H1 (cell line): ENCODE data around the gene ARID5B. TPM values are rescaled to one million over a fixed set of nuclear protein-coding genes. Genes with fewer than 3 reads are reported as not detected.

Experiments
- CTCF ChIA-PET: fragments of 300-600 bp; sonication (Branson Sonifier 250); formaldehyde crosslinking; loops from one replicate; lab custom pipeline; 2021; ENCODE audit not compliant: partially characterized antibody; lab: Charles Lee
- POLR2A ChIA-PET: fragments of 300-600 bp; sonication (Branson Sonifier 250); formaldehyde crosslinking; loops from one replicate; lab custom pipeline; 2021; ENCODE audit warnings: inconsistent platforms; ENCODE audit not compliant: partially characterized antibody; lab: Charles Lee
- DNase-seq, 2 experiments: peaks; one replicate each; pipeline versions ENCODE4 v3.0.0 to v3.0.0-alpha.2; 2010 to 2022; ENCODE audit warnings: low spot score in 2 of 2, low read depth in 1 of 2, mixed read lengths in 1 of 2
- FAIRE-seq: peaks from 2 replicates; lab custom pipeline; 2011; peaks lifted over from hg19 to GRCh38; lab: Jason Lieb, UNC
- H2AFZ ChIP-seq: 2 replicates; pipeline ENCODE4 v1.8.1; 2012; ENCODE audit warnings: low read length, inconsistent platforms
- H2AK5ac ChIP-seq: 2 replicates; pipeline ENCODE4 v1.6.1; 2013; ENCODE audit warnings: low read depth, low read length
- H2BK120ac ChIP-seq: replicated peaks from 2 replicates; pipeline ENCODE3; 2013; ENCODE audit warnings: low read depth, low read length, inconsistent platforms
- H2BK12ac ChIP-seq: 2 replicates; pipeline ENCODE4 v1.6.1; 2013; ENCODE audit warnings: low read depth, low read length
- H2BK15ac ChIP-seq: 2 replicates; pipeline ENCODE4 v1.6.1; 2013; ENCODE audit warnings: low read length
- H2BK20ac ChIP-seq: 2 replicates; pipeline ENCODE4 v1.6.1; 2013; ENCODE audit warnings: low read length
- H2BK5ac ChIP-seq: 2 replicates; pipeline ENCODE4 v1.6.1; 2013; ENCODE audit warnings: low read depth, low read length
- H3K14ac ChIP-seq: 2 replicates; pipeline ENCODE4 v1.6.1; 2013; ENCODE audit warnings: inconsistent platforms; ENCODE audit not compliant: insufficient read length
- H3K18ac ChIP-seq: 2 replicates; pipeline ENCODE4 v1.6.1; 2013; ENCODE audit warnings: low read length; ENCODE audit errors: extremely low read depth
- H3K23ac ChIP-seq: 2 replicates; pipeline ENCODE4 v1.6.1; 2013; ENCODE audit warnings: inconsistent platforms; ENCODE audit not compliant: insufficient read length
- H3K23me2 ChIP-seq: 2 replicates; pipeline ENCODE4 v1.6.1; 2013; ENCODE audit warnings: low read depth, low read length
- H3K27ac ChIP-seq: 2 replicates; pipeline ENCODE4 v1.6.1; 2011; ENCODE audit warnings: low read depth, low read length, inconsistent platforms
- H3K27me3 ChIP-seq, 4 experiments: replicated peaks in 1 of 4; 1 replicate in 1 of 4; 2 replicates in 3 of 4; pipeline versions ENCODE4 v1.6.1 to v1.8.1; 2011 to 2013; ENCODE audit warnings: low read length in 3 of 4, mild to moderate bottlenecking in 3 of 4, inconsistent platforms in 2 of 4, mixed read lengths in 2 of 4, moderate library complexity in 1 of 4; ENCODE audit not compliant: control insufficient read depth in 3 of 4, insufficient read depth in 3 of 4; ENCODE audit errors: extremely low read depth in 1 of 4
- H3K36me3 ChIP-seq, 4 experiments: 2 replicates each; pipeline versions ENCODE4 v1.6.1 to v1.8.1; 2011 to 2013; ENCODE audit warnings: mild to moderate bottlenecking in 4 of 4, low read length in 3 of 4, moderate library complexity in 2 of 4, control low read depth in 1 of 4, inconsistent platforms in 1 of 4; ENCODE audit not compliant: insufficient read depth in 4 of 4, control insufficient read depth in 2 of 4
- H3K4ac ChIP-seq: replicated peaks from 2 replicates; pipeline ENCODE3; 2013; ENCODE audit warnings: low read length, low read depth, mixed read lengths, inconsistent platforms; ENCODE audit not compliant: insufficient read length
- H3K4me1 ChIP-seq, 4 experiments: replicated peaks in 1 of 4; 1 replicate in 1 of 4; 2 replicates in 3 of 4; pipeline versions ENCODE4 v1.6.1 to v1.8.1; 2011 to 2013; ENCODE audit warnings: low read length in 3 of 4, inconsistent platforms in 2 of 4, mixed read lengths in 1 of 4; ENCODE audit not compliant: insufficient read depth in 4 of 4, control insufficient read depth in 3 of 4
- H3K4me2 ChIP-seq, 2 experiments: 2 replicates each; pipeline versions ENCODE4 v1.6.1 to v1.8.1; 2011 to 2013; ENCODE audit warnings: low read depth in 2 of 2, low read length in 2 of 2, control low read depth in 1 of 2, inconsistent platforms in 1 of 2, mild to moderate bottlenecking in 1 of 2; ENCODE audit not compliant: insufficient read depth in 1 of 2
- H3K4me3 ChIP-seq, 4 experiments: fragments of 200-600, 300-600 bp in 1 of 4; sonication (generic), shearing (Covaris generic), sonication (Bioruptor Twin) in 1 of 4; 2 replicates each; pipeline versions ENCODE4 v1.5.1 to v1.8.1; 2011 to 2016; ENCODE audit warnings: low read length in 4 of 4, low read depth in 3 of 4, control low read depth in 2 of 4, inconsistent platforms in 2 of 4, mild to moderate bottlenecking in 2 of 4, mixed read lengths in 1 of 4, moderate library complexity in 1 of 4; ENCODE audit not compliant: insufficient read depth in 2 of 4; ENCODE audit errors: extremely low read depth in 1 of 4
- H3K56ac ChIP-seq: replicated peaks from 2 replicates; pipeline ENCODE3; 2013; ENCODE audit warnings: low read depth, mild to moderate bottlenecking, mixed read lengths, low read length, inconsistent platforms; ENCODE audit not compliant: insufficient read length
- H3K79me1 ChIP-seq: 2 replicates; pipeline ENCODE4 v1.6.1; 2013; ENCODE audit warnings: low read depth, low read length, control low read depth
- H3K79me2 ChIP-seq, 2 experiments: 2 replicates each; pipeline versions ENCODE4 v1.6.1 to v1.8.1; 2012 to 2013; ENCODE audit warnings: low read length in 2 of 2, mild to moderate bottlenecking in 2 of 2, inconsistent platforms in 1 of 2; ENCODE audit not compliant: insufficient read depth in 2 of 2, control insufficient read depth in 1 of 2
- H3K9ac ChIP-seq, 4 experiments: replicated peaks in 1 of 4; 1 replicate in 1 of 4; 2 replicates in 3 of 4; pipeline versions ENCODE4 v1.6.1 to v1.8.1; 2011 to 2013; ENCODE audit warnings: low read depth in 3 of 4, low read length in 3 of 4, control low read depth in 2 of 4, mild to moderate bottlenecking in 2 of 4, moderate library complexity in 2 of 4, inconsistent platforms in 1 of 4; ENCODE audit errors: extremely low read depth in 1 of 4
- H3K9me3 ChIP-seq, 2 experiments: 2 replicates each; pipeline versions ENCODE4 v1.6.1 to v1.8.1; 2012 to 2013; ENCODE audit warnings: mild to moderate bottlenecking in 2 of 2, moderate library complexity in 2 of 2, control low read depth in 1 of 2, inconsistent platforms in 1 of 2, low read depth in 1 of 2, low read length in 1 of 2, mixed read lengths in 1 of 2; ENCODE audit not compliant: insufficient read depth in 2 of 2
- H4K20me1 ChIP-seq, 2 experiments: replicated peaks in 1 of 2; 2 replicates each; pipeline versions ENCODE3 to v1.8.1; 2011 to 2013; ENCODE audit warnings: inconsistent platforms in 2 of 2, low read length in 2 of 2, mild to moderate bottlenecking in 1 of 2; ENCODE audit not compliant: insufficient read depth in 2 of 2, control insufficient read depth in 1 of 2
- H4K5ac ChIP-seq: 2 replicates; pipeline ENCODE4 v1.6.1; 2013; ENCODE audit warnings: low read length, low read depth, mixed read lengths, inconsistent platforms; ENCODE audit not compliant: insufficient read length
- H4K8ac ChIP-seq: 2 replicates; pipeline ENCODE4 v1.8.0; 2013; ENCODE audit warnings: mild to moderate bottlenecking, moderate library complexity, low read length, inconsistent platforms; ENCODE audit not compliant: insufficient read depth; ENCODE audit errors: extremely low read depth
- H4K91ac ChIP-seq: replicated peaks from 2 replicates; pipeline ENCODE3; 2013; ENCODE audit warnings: low read length, mixed read lengths, inconsistent platforms; ENCODE audit not compliant: insufficient read length
- CEBPB ChIP-seq: IDR thresholded peaks from 2 replicates; pipeline ENCODE4 v1.6.1; 2012; ENCODE audit warnings: low read depth, low read length
- CTCF ChIP-seq, 3 experiments: IDR thresholded peaks; 1 replicate in 2 of 3; 2 replicates in 1 of 3; pipeline versions ENCODE4 v1.5.1 to v1.6.1; 2011; ENCODE audit warnings: low read length in 3 of 3, mild to moderate bottlenecking in 3 of 3, inconsistent platforms in 2 of 3, low read depth in 1 of 3, moderate library complexity in 1 of 3; ENCODE audit not compliant: insufficient read depth in 1 of 3; ENCODE audit errors: control extremely low read depth in 1 of 3
- KDM5A ChIP-seq: fragments of 200-600 bp; IDR thresholded peaks from 2 replicates; pipeline ENCODE4 v1.7.1; 2012; ENCODE audit warnings: mild to moderate bottlenecking, low read length, inconsistent platforms, mixed read lengths
- PHF8 ChIP-seq: fragments of 200-600 bp; sonication (generic); conservative IDR thresholded peaks from 2 replicates; pipeline ENCODE4 v1.7.1; 2012; ENCODE audit warnings: low read depth, mild to moderate bottlenecking, inconsistent platforms, low read length, moderate library complexity
- RAD21 ChIP-seq, 2 experiments: IDR thresholded peaks in 1 of 2; conservative IDR thresholded peaks in 1 of 2; 2 replicates each; pipeline ENCODE4 v1.6.1; 2011; ENCODE audit warnings: low read depth in 2 of 2, low read length in 2 of 2, improper control_type of control experiment in 1 of 2, inconsistent platforms in 1 of 2, mild to moderate bottlenecking in 1 of 2, moderate library complexity in 1 of 2
- RFX5 ChIP-seq: IDR thresholded peaks from 2 replicates; pipeline ENCODE4 v1.6.1; 2011; ENCODE audit warnings: low read depth, low read length, improper control_type of control experiment, borderline replicate concordance
- RXRA ChIP-seq: IDR thresholded peaks from 2 replicates; pipeline ENCODE4 v1.6.1; 2011; ENCODE audit warnings: low read depth, mild to moderate bottlenecking, low read length, moderate library complexity; ENCODE audit not compliant: insufficient read depth
- SP4 ChIP-seq: IDR thresholded peaks from 2 replicates; pipeline ENCODE4 v1.6.1; 2012; ENCODE audit warnings: low read length, inconsistent platforms
- SRF ChIP-seq: IDR thresholded peaks from 2 replicates; pipeline ENCODE4 v1.6.1; 2011; ENCODE audit warnings: mild to moderate bottlenecking, low read depth, low read length, moderate library complexity
- TAF7 ChIP-seq: optimal IDR thresholded peaks from 2 replicates; pipeline ENCODE3; 2011; ENCODE audit warnings: low read depth, mild to moderate bottlenecking, inconsistent platforms, low read length, moderate library complexity, borderline replicate concordance
- YY1 ChIP-seq: IDR thresholded peaks from 2 replicates; pipeline ENCODE4 v1.6.1; 2011; ENCODE audit warnings: low read depth, mild to moderate bottlenecking, low read length
- WGBS, 2 experiments: shearing (Covaris generic) in 1 of 2; methylation state at CpG; one replicate each; pipeline versions ENCODE4 v1.1.6 to v1.1.7; 2013 to 2015; ENCODE audit warnings: low lambda C conversion rate in 2 of 2, mixed read lengths in 2 of 2, inconsistent platforms in 1 of 2, low coverage in 1 of 2, missing lambda C conversion rate in 1 of 2; ENCODE audit not compliant: insufficient replicate concordance in 2 of 2, insufficient coverage in 1 of 2, insufficient read length in 1 of 2; ENCODE audit errors: extremely low coverage in 1 of 2, missing lambda C conversion rate in 1 of 2; 5-methylcytosine and 5-hydroxymethylcytosine counted together
- polyA plus RNA-seq, 7 experiments: library from polyadenylated mRNA; depleted of rRNA in 3 of 7; stranded (reverse) in 5 of 7; unstranded in 2 of 7; fragments of >200 nt in 5 of 7; fragments of 200-250 nt in 2 of 7; gene quantifications; 1 replicate in 5 of 7; 2 replicates in 1 of 7; 4 replicates in 1 of 7; pipeline versions ENCODE4 v1.2.1 to v1.2.3, GENCODE V29; 2011 to 2013; ENCODE audit warnings: missing spikeins in 2 of 7, mixed read lengths in 2 of 7
- total RNA-seq: library from RNA; stranded (reverse); fragmentation: NEBNext Ultra II Directional; extraction: Animal tissue kit (Norgen Biotek cat#: 25700); gene quantifications from 2 replicates; pipeline ENCODE4 v1.2.1, GENCODE V29; 2021

The ARID5B gene
- total and polyA plus RNA-seq, 2 of the 8 experiments (the other 6 are each of a cell fraction or from before 2014, with no cell fraction given), result 0.21 to 1.1 TPM

GRCh38 chr10:61866700-61867368 is 34.7 kb upstream of the ARID5B start:
- CTCF ChIA-PET, result no interaction called here
- TF ChIP-seq CEBPB (no peak), RAD21 (IDR thresholded peaks at IDR 0.05 in 1 of 2, conservative IDR thresholded peaks at IDR 0.05 in 1 of 2; ENCODE audit: low read depth in 2 of 2, low read length in 2 of 2) (no peak), CTCF (IDR thresholded peaks at IDR 0.05; ENCODE audit: control extremely low read depth in 1 of 3, insufficient read depth in 1 of 3, low read depth in 1 of 3, low read length in 3 of 3) (no peak), KDM5A (no peak), PHF8 (no peak), RFX5 (no peak), SP4 (no peak), SRF (no peak), YY1 (no peak), TAF7 (no peak), RXRA (no peak)

More at GRCh38 chr10:61866700-61867368, 34.7 kb upstream of the ARID5B start:
- Histone ChIP-seq H4K5ac (no peak overlapping the region), H2BK15ac (no peak overlapping the region), H3K4me3 (no peak overlapping the region), H4K20me1 (no peaks in the 10 kb centered on the region), H3K36me3 (no peaks in the 10 kb centered on the region), H3K79me2 (no peaks in the 10 kb centered on the region), H3K56ac (no peak overlapping the region), H4K8ac (no peak overlapping the region), H3K23me2 (no peaks in the 10 kb centered on the region), H3K18ac (no peak overlapping the region), H2AFZ (no peak overlapping the region), H2AK5ac (no peak overlapping the region), H2BK20ac (no peak overlapping the region), H3K23ac (no peak overlapping the region), H2BK5ac (no peak overlapping the region), H3K4me1 (no peaks in the 10 kb centered on the region), H3K27ac (no peak overlapping the region), H2BK120ac (no peak overlapping the region), H3K4me2 (no peak overlapping the region; a peak in 1 of 4 replicates), H2BK12ac (no peak overlapping the region), H3K14ac (no peak overlapping the region), H3K9me3 (no peaks in the 10 kb centered on the region), H3K9ac (no peak overlapping the region), H4K91ac (no peak overlapping the region), H3K4ac (no peak overlapping the region), H3K79me1 (no peaks in the 10 kb centered on the region), H3K27me3 (no peaks in the 10 kb centered on the region)
- FAIRE-seq, result no peak
- DNase-seq, result no peak
- POLR2A ChIA-PET, result no interaction called here
- 94% methylated on average over 3 of the region's 3 CpGs; no CpG with 5 or more reads in 1 of the 2 experiments for WGBS, 2 experiments
